OCI-LY1 (cell line): Measurements from ENCODE around the gene SH3PXD2A.

Source experiments
- EZH2 ChIP-seq: fragments of 200-600 bp; sonication (generic), shearing (Covaris generic); IDR thresholded peaks from 2 replicates; pipeline ENCODE4 v1.8.0; 2017; ENCODE audit warnings: borderline replicate concordance, mixed run types, mild to moderate bottlenecking, antibody characterized with exemption, low read length, moderate library complexity, mixed read lengths
- TF ChIP-seq, protein P1 (sequence below): fragments of 200-600 bp; sonication (generic), shearing (Covaris generic); IDR thresholded peaks from 2 replicates; pipeline ENCODE4 v1.5.1; 2017; ENCODE audit warnings: mild to moderate bottlenecking, antibody characterized with exemption, low read length, moderate library complexity, mixed read lengths

DNA sequence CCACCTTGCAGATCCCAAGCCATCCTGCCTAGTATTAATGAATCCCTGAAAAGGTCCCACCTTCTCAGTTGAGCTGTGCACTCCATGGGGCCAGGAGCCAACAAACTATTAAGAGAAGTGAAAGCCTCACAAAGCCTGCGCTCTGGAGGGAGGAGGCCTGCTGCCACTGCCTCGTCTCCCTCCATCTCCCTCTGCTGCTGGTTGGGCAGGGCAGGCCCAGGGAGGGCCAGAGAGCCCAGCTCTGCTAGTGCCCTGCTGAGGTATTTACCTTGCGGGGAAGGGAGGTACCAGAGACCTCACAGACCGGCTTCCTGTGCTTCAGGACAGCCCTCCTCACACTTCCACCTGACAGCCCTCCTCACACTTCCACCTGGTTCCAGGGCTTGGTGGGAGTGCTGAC lies 171.5 kb downstream of the SH3PXD2A start:
- TF ChIP-seq, protein P1, sequence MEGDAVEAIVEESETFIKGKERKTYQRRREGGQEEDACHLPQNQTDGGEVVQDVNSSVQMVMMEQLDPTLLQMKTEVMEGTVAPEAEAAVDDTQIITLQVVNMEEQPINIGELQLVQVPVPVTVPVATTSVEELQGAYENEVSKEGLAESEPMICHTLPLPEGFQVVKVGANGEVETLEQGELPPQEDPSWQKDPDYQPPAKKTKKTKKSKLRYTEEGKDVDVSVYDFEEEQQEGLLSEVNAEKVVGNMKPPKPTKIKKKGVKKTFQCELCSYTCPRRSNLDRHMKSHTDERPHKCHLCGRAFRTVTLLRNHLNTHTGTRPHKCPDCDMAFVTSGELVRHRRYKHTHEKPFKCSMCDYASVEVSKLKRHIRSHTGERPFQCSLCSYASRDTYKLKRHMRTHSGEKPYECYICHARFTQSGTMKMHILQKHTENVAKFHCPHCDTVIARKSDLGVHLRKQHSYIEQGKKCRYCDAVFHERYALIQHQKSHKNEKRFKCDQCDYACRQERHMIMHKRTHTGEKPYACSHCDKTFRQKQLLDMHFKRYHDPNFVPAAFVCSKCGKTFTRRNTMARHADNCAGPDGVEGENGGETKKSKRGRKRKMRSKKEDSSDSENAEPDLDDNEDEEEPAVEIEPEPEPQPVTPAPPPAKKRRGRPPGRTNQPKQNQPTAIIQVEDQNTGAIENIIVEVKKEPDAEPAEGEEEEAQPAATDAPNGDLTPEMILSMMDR: no peak
- no peak for TF ChIP-seq EZH2
